Medulla oblongata (tissue), 1 donor: ENCODE data around the gene IL10.

ENCODE experiments used
- DNase-seq: peaks from one replicate; pipeline ENCODE4 v3.0.0-alpha.2; 2015; ENCODE audit errors: extremely low spot score

Gene IL10

DNA sequence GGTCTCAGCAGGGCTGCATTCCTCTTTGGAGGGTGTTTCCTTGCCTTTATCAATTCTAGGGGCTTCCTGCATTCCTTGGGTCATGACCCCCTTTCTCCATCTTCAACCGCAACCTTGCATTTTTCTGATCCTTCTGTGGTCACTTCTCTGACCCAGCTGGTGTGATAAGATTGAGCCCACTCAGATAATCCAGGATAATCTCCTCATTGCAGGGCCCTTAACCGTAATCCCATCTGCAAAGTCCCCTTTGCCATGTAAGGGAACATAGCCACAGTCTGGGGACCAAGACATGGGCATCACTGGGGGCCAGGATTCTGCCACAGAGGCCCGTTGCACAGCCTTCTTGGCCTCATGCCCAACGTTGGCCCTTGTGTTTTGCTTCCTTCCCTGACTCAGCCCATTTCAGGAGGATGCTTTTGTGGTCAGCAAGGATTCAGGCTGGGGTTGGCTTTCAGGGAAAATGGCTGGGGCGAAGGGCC is 36.7 kb downstream of the IL10 start:
- DNase-seq = peak; percentile 37

DNA sequence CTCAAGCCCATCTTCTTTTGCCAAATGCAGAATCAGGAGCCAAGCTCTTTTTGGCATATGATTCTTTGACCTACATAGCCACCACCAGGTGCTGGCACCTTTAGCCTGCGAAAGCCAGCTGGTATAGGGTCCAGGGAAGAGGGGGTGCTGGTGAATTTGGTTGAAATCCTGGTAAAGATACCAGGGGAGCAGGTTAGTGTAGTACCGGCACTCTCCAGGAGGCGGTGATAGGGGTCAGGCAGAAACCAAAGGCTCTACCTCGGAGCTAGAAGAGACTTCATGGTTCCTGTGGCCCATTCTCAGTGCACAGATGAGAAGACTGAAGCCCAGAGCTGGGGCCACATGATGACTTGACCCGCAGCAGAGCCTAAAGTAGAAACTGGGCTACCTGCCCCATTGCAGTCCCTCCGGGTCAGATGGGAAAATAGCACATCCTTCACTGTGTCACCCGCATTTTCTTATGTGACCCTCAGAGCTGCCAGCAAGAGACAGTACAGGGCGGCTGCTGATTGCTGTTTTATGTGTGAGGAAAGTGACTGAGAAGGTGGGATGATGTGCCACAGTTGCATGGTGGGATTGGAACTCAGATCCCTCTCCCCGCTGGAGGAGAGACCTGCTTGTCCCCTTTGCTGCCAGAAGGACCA is 37.7 kb downstream of the IL10 start:
- DNase-seq = no peak

DNA sequence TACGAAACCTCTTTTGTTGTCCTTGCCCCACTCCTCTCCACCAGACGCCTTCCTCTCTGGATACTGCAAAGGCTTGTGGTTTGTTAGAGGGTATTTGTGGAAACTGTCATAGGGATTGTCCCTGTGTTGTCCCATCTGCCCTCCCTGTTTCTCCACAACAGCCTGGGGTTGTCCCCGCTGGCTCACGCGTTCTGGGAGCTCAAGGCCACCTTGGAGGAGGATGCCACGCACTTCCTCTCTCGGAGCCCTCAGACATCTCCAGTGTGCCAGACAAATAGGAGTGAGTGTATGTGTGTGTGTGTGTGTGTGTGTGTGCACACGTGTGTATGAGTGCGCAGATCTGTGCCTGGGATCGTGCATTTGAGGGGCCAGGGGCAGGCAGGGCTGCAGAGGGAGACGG is 39.3 kb downstream of the IL10 start:
- no peak for DNase-seq

DNA sequence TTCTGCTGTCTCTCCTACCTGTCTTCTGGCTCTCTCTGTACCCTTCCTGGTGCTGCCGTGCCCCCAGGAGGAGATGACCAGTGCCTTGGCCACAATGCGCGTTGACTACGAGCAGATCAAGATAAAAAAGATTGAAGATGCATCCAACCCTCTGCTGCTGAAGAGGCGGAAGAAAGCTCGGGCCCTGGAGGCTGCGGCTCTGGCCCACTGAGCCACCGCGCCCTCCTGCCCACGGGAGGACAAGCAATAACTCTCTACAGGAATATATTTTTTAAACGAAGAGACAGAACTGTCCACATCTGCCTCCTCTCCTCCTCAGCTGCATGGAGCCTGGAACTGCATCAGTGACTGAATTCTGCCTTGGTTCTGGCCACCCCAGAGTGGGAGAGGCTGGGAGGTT is 39.8 kb downstream of the IL10 start:
- no peak for DNase-seq

DNA sequence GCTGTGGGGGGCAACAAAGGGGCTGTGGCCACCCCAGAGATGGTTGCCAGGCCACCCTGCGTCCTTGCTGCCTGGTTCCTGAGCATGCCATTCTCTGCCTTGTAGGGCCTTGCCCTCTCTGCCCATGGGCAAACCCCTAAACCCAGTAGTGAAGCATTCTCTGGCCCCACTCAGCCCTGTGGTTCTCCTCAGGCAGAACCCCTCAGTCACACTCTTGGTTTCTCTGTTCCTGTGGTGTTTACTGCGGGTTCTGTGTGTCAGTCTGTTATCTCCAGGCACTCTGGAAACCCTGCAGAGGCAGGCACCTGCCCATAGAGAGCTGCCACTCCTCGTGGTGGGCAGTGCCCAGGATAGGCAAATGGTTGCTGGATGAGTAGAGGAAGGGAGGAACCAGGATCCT is 42.8 kb downstream of the IL10 start:
- no peak for DNase-seq

DNA sequence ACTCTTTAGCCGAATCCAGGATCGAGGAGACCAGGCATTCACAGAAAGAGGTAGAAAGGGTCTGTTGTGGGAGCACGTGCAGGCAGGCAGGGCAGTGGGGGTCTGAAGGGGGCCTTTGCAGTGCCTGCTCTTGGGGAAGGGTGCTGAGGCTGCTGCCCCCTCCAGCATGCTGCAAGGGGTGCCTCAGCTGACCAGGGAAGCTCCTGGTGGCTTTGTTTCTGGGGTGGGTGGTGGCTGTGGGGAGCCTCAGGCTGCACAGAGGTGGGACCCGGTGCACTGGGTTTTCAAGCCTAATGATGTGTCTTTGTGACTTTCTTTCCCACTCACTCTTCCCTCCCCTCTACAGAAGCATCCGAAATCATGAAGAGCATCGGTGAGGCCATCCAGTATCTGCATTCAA is 43.2 kb downstream of the IL10 start:
- DNase-seq = no peak

DNA sequence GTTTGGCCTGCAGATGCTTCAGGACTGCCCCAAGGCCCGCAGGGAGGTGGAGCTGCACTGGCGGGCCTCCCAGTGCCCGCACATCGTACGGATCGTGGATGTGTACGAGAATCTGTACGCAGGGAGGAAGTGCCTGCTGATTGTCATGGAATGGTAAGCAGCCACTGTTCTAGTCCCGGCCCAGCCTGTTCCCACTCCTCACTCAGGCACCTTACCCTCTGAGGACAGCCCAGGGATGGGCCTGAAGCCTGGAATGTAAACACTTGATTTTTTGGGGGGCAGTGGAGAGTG is 43.7 kb downstream of the IL10 start:
- DNase-seq = no peak

DNA sequence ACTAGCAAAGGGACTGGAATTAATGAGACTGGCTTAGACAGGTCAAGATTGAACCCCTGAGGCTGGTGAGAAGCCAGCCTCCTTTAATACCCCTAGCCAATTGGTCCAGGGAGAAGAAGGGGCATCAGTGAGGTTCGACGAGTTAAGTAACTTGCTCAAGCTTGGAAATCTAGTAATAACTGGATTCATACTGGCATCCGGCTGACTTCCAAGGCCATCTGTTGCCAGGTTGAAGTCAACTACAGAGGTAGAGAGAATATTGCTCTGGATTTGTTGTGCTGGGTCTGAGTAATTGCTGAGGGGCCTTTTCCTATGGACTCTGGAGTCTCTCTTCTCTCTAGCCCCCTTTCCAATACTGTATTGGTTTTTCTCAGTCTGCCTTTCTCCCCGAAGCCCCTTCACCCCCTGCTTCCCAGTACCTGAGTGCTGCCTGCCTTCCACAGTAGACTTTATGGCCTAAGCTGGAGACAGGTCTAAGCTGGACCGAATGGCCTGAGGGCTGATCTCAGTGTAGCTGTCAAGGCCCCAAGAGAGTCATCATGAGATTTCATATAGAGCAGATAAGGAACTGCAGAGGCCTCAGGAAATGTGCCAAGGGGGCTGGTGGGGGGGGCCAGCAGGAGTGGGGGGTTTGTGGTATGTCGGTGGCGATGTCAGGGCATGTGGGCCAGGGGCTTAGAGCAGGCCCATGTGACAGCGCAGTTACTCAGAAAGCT is 44.2 kb downstream of the IL10 start:
- no peak for DNase-seq

DNA sequence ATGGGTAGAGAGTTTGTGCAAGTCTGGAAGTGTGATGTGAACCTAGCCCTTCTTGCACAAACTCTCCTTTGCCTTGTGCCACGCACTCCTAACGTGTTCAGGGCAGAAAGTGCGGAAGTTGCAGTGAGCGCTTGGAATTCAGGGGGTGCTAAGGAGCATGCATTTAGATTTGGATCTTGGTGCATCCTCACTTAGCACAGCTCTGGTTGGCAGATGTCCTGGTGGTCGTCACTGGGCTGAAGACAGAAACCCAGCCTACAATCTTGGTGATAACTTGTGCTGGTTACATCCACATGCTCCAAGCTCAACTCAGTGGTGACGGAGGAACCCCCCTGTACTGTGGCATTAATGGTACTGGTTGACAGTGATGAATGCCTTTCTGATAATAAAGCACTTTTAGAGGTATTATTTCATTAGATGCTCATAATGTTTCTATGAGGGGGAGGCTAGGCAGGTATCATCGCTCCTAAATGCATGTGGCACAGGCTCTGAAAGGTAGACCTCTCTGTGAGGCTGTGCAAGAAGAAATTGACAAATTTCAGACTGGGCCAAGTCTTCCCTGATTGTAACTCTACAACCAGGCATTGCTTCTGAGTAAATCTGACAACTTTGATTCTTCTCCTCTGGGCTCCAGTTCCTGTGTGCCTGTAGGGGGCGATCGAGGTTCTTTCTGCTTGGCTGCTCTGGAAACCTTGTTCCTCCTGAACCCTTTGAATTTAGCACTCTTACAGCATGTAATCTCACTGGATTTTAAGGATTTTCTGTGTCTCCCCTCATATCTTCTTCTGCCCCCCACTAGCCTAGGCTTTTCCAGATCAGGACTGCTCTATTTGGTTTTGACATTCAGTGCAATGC is 47.0 kb downstream of the IL10 start:
- peak; percentile 56 for DNase-seq

DNA sequence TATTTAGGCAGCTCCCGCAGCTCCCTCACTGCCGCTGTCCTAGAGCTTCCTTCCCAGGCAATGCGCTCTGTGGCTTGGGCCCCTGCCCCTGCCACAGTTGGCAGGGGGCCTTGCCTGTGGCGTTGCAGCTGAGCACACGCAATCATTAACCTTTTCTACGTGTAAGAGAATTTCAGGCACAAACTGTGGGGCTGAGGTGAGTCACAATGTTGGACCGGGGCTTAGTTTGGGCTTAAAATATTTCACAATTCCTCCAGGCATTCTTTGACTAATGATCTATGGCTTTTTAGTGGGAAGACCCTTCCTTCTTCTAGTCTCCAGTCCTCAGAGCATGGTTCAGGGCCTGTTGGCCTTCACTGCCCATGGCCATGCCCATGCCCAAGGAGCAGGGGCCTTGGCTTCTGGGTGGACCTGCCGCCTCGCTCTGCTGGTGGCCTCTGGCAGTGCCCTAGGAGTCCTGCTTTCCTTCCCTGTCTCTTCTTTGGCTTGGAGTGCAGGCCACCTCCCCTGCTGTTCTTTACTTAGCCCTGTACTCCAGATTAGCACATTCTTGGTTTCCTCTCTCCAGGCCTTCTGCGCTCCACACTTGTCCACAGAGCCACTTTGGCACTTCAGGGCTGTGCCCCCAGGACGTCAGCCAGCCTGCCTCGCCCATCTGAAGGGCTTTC is 48.4 kb downstream of the IL10 start:
- no peak for DNase-seq

DNA sequence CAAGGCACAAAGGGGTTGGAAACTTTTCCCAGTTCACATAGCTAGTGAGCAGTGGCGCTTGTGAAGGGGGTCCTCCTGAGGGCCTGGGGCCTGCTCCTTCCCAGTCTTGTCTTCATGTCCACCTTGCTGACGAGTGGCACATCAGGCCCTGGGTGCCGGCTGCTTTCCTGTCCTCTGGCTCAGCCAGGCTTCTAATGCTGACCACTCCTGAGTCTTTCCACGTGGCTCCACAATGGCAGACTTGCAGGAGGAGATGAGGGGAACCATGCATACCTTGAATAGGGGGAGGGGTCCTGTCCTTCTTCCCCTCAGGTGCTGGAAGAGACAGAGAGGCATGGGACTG is 48.9 kb downstream of the IL10 start:
- DNase-seq = no peak

DNA sequence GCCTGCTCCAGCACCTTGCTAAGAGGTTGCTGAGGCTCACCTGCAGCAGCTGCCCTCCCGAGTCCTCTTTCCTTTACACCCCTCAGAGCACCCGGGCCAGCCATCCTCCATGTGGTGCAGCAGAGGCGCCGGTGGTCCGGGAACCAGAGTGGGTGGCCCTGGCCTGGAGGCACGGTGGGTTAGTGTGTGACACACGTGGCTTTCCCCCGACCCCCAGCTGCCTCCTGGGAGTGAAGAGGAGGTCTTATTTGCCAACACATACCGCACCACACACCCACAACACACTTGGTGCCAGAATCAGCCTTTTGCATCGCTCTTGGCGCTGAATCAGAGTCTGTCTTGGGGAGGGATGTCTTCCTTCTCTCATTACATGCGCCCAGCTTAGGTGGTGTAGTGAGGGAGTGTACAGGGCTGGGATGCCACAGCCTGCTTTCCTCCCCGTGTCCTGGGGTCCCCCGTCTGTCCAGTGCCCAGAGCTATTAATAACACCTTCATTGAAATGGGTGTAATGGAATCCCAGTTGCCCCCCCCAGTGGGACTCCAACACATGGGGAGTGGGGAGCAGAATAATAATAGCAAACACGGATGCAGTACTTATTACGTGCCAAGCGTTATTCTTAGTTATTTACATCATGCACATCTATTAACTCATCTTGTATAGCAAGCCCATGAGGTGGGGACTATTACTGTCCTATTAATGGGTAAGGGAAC is 49.4 kb downstream of the IL10 start:
- no peak for DNase-seq

DNA sequence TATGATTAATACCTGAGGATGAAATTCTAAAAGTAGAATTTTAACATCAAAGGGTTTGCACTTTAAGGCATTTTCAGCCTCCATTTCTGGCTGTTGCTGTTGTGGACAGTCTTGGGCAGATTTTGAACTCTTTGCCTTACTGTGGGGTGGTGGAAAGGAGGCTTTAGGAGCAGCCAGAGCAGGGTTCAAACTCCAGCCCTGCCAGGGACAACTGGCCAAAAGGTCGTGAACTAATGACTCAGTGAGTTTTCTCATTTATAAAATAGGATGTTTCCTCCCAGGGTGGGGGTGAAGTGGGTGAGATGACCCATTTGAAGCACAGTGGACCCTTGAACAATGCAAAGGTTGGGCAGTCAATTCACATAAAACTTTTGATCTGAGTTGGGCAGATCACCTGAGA is 50.8 kb downstream of the IL10 start:
- DNase-seq = no peak

DNA sequence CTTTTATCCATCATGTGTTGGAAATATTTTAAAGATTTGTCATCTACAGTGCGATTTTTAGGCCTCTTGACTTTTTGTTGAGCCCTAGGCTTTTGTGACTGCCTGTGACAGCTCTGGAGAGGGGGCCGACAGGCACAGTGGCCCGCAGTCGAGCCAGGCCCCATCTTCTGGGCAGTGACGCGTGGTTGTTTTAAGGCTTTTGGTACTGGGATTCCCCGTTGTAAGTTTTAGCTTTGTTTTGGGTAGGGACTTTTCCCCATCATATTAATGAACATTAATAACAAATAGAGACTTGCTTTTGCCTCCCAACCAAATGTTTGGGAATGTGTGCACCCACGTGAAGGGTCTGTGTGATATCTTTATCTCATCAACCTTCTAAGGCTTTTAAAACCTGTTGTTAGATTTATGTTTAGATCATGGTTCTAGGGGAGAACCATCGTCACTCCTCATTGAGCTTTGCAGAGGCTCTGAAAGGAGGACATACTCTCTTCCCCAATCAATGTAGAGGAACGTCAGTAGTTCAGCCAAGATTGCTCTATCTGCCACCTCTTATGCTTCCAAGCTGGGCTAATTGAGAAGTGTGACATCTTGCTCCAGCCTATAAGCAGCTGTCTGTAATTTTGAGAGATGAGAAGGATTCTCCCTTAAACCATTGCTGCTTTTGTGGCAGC is 53.0 kb downstream of the IL10 start:
- DNase-seq = no peak

DNA sequence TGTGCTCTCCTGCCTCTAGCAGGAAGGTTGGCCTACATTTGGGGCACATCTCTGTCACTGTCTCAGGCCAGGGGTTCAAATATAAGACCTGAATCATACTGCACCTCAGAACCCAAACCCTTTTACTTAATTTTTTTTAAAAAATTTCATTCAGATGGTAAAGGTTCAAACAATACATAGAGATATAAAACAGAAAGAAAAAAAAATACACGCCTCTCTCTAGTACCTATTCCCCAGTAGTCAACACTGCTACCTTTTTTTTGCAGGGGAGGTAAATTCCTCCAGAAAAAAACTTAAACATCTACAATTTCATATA is 54.7 kb downstream of the IL10 start:
- no peak for DNase-seq
